GM19043 (cell line): ENCODE measurements around the gene LPCAT2.

Source experiments
- ATAC-seq: cut with Tn5 transposase; IDR thresholded peaks from one replicate; pipeline ENCODE4 v1.9.1; 2021; ENCODE audit warnings: low read depth; ENCODE audit not compliant: unreplicated experiment

The LPCAT2 gene

DNA sequence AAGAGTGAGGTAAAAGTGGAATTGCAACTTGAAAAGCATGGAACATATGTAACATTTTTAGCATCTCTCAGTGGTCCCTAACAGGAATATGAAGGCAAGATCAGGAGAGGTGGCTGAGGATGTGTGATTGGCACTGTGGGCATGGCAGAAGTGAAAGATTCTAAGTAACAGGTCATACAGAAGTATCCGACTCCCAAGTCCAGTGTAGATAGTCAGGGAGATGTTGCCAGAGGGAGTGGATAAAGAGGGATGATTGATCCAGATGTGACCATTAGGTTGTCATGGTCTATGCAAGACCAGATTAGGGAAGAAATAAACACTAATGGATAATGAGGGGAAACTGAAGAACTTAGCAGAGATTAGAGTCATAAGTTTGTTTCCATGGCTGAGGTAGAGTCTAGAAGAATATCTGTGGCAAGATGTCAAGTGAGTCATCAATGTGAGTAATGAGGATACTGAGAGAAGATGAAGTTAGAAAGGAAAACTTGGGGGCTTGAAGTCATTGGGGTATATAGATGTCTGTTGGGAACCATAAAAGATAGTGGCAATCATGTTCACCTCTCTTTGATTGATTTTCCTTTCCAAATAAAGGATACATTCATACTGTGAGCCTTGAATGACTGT is 33.7 kb downstream of the LPCAT2 start:
- no peak for ATAC-seq

DNA sequence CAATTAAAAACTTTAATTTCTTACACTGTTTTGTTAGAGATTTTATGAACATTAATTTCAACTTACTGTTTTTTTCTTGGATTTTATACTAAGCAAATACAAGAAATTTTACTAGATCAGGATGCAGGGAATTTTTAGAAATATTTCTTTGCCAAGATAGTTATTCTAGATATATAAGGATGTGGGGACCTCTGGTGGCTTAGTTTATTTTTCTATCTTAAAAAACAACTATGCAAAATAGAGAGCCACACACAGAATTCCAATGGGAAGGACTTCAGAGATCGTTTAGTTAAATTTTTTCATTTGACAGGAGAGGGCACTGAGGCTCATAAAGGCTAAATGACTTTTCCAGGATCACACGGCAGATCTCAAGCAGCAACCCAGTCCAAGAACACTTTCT is 34.6 kb downstream of the LPCAT2 start:
- ATAC-seq, result no peak

DNA sequence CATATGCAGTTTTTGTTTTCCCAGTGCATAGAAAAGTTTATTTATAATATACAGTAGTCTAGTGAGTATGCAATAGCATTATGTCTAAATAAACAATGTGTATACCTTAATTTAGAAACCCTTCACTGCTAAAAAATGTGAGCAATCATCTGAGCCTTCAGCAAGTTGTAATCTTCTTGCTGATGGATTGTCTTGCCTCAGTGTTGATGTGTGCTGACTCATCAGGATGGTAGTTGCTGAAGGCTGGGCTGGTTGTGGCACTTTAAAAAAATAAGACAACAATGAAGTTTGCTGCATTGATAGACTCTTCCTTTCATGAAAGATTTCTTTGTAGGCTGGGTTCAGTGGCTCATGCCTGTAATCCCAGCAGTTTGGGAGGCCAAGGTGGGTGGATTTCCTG is 43.7 kb downstream of the LPCAT2 start:
- ATAC-seq, result no peak

DNA sequence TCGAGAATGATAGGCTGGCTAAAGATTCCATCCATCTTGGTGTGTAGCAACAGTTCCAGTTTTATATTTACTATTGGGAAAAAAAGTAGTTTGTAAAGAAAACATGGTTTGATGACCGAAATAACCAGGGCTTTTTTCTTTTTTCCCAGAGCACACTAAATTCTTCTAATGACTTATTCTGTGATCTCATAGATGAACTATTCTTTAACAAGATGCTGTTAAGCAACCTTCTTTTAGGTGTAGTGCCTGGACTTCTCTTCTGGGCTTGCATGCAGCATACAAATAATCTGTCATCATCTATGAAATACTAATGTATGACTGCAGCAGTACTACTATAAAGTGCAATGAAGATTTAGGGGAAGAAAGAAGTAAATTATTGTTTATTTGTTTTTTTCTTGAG is 46.6 kb downstream of the LPCAT2 start:
- ATAC-seq, result no peak

DNA sequence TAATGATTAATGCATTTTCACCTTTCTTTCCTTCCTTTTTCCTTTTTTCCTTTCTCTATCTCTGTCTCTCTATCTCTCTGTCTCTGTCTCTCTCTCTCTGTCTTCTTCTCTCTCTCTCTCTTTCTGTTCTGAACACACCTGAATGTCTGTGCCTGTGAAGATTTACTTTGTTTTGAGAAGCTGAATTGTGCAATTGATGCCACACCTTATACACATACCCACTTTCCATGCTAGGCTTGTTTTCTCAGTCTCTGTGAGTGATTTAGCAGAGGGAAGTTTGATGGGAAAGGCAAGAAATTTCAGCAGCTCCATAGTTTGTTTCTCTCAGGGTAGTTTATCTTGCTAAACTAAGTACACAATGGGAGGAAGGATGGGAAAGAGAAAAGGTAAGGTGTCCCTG is 48.3 kb downstream of the LPCAT2 start:
- no peak for ATAC-seq

DNA sequence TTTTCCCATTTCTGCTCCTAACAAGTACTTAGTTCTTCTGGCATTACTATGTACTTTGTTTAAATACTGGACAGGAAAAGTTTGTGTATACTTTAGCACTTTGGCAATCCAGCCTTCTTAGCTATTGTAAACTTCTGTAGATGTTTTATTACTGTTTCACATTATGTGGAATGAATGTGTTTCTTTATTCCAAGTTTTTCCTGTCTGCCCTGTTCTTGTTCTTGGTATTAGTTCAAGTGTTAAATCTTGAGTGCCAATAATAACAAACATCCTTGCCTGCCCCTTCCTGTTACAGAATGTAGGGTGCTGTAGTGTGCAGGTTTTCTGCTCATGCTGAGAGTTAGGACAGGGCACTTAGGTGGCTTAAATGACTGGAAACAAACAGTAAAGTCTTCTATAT is 50.4 kb downstream of the LPCAT2 start:
- ATAC-seq, result no peak

DNA sequence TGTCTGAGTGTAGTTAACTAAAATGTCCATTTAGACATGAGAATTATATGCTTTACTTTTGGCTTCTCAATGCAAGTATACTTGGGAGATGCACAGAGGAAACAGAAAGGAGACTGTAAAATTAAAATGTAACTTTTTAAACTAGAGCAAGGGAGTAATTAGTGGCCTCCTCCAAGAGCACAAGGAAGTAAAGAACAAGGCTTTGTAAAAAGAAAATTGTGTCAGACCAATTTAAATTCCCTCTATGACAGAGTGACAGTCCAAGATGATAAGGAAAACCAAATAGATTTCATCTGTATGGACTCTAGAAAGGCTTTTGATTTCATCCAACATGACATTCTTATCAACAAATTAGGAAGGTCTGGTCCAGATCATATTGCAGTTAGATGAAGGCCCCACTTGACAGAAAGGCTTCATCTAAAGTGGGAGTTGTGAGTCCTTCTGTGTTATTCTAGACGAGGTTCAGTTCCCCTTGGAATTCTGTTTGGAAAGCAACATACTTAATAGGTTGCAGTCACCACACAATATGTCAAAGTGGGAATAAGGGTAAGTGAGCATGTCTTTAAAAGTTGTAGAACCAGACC is 51.2 kb downstream of the LPCAT2 start:
- no peak for ATAC-seq

DNA sequence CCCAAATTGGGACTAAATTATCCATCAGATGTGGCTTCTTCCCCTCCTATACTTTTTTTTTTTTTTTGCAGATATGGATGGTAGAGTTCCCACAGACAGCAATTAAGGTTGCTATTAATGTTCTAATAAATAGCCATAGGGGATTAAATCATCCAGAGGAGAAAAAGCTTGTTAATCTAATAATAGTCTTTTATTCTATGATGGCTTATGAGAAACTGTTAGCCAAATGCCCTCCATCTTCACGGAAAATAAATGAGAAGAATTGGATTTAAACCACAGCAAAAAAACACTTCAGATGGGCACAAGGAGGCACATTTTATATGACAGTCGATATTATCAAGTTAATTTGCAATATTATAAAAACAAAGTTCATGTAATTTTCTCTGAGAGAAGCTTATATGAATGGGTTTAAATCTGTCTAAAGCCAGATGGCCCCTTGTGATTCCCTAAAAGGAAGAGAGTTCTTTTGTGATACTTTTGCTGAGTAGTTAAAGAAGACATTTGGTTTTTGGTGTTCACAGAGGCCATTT is 52.5 kb downstream of the LPCAT2 start:
- no peak for ATAC-seq

DNA sequence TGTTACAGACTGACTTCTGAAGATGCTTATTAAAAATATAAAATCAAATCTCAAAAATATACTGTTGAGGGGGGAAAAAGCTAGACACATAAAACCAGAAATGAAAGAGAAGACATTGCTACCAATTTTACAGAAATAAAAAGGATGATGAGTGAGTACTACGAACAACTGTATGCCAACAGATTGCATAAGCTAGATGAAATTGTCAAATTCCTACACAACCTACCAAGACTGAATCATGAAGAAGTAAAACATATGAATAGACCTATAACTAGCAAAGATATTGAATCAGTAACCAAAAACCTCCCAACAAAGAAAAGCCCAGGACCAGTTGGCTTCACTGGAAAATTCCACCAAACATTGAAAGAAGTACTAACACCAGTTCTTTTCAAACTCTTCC is 54.1 kb downstream of the LPCAT2 start:
- ATAC-seq, result no peak

DNA sequence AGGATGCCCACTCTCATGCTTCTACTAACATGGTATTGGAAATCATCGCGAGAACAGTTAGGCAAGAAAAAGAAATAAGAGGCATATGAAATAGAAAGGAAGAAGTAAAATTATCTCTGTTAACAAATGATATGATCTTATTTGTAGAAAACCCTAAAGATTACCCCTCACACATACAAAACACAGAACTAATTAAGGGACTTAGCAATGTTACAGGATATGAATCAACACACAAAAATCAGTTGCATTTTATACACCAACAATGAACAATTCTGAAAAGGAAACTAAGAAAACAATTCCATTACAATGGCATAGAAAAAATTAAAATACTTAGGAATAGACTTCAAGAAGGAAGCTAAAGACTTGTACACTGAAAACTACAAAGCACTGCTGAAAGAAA is 54.9 kb downstream of the LPCAT2 start:
- no peak for ATAC-seq

DNA sequence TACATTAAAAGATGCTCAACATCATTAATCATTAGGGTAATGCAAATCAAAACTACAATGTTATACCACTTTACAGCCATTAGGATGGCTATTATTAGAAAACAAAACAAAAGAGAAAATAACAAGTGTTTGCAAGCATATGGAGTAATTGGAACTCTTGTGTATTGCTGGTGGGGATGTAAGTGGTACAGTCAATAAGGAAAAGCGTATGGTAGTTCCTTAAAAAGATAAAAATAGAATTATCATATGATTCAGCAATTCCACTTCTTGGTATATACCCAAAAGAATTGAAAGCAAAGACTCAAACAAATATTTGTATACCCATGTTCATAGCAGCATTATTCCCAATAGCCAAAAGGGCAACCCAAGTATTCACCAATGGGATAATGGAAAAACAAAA is 56.2 kb downstream of the LPCAT2 start:
- ATAC-seq, result no peak

DNA sequence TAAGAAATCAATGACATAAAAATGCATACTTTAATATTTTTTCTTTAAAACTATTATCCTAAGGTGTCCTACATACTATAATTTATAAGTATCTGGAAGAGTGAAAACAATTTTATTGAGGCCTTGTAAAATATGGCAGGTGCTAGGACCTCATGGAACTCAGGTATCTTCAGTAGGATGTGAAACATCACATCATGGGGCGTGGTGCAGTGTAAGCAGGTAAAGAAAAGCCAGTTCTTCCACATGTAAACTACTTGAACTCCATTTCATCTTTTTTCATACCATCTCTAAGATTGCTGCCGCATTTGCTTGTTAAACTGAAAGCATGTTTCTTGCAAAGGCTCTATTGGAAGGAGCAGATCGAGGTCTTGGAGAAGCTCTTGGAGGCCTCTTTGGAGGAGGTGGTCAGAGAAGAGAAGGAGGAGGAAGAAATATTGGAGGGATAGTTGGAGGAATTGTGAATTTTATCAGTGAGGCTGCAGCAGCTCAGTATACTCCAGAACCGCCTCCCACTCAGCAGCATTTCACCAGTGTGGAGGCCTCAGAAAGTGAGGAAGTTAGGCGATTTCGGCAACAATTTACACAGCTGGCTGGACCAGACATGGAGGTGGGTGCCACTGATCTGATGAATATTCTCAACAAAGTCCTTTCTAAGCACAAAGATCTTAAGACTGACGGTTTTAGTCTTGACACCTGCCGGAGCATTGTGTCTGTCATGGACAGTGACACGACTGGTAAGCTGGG is 57.7 kb downstream of the LPCAT2 start, which contains the start of gene CAPNS2:
CAPNS2 (plus strand) TSS at position 253 of the 744 bp plus-strand sequence; CDS start at position 326, 73 bp downstream.
- ATAC-seq, result no peak

DNA sequence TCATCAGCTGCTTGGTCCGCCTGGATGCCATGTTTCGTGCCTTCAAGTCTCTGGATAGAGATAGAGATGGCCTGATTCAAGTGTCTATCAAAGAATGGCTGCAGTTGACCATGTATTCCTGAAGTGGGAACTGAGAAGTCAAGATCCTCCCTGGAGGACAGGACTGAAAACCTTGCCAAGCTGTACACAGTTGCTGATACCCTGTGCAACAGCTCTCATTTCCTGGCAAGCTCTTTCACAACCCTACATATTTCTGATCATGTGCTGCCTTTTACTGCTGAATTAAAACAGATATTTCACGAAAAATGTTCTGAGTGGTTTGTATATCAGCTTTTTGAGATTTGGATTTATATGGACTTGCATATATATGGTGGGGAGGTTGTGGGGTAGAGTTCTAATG is 58.5 kb downstream of the LPCAT2 start:
- no peak for ATAC-seq

DNA sequence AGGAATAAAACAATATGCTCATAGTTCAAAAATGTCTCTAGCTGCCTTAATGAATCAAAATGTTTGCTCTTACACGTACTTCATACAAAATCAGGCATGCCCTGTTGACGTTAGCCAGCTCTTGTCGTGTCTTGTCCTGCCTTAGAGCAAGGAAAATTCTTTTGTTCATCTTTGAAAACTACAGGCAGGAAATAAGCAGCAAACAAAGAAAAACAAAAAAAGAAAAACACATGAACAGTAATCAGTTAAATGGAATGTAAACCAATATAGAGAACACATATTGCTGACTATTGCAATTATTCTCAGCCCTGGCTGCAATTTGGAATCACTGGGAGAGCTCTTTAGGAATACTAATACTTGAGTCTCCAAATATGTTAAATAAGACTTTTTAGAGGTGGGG is 59.3 kb downstream of the LPCAT2 start:
- ATAC-seq, result no peak

DNA sequence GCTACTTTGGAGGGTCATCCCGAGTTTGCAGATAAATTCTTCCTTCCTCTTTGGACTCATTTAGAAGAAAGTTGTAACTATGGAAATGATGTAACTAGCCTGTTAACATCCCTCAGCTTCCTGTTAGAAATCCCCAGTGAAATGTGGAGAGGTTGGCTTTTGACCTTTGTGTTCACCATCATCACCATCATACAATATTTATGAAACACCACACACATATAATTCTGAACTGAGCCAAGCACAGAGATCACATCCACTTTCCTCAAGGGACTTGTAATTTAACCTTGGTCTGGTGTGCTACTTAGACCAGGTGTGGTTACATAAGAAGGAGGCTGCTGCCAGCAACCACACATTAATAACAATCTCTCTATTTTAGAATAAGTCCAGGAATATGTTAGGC is 60.2 kb downstream of the LPCAT2 start:
- ATAC-seq, result no peak

DNA sequence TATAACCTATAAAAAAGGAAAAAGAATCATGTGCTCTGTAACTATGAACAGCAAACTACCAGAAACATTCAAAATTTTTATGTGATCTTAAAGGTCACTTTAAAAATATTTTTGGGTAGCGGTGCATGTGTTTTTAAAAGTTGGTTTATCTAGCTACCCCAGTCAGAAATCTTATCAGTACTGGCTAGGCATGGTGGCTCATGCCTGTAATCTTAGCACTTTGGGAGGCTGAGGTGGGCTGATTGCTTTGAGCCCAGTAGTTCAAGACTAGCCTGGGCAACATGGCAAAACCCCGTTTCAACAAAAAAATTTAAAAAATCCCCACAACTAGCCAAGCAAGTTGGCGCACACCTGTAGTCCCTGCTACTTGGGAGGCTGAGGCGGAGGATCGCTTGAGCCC is 61.3 kb downstream of the LPCAT2 start:
- no peak for ATAC-seq

DNA sequence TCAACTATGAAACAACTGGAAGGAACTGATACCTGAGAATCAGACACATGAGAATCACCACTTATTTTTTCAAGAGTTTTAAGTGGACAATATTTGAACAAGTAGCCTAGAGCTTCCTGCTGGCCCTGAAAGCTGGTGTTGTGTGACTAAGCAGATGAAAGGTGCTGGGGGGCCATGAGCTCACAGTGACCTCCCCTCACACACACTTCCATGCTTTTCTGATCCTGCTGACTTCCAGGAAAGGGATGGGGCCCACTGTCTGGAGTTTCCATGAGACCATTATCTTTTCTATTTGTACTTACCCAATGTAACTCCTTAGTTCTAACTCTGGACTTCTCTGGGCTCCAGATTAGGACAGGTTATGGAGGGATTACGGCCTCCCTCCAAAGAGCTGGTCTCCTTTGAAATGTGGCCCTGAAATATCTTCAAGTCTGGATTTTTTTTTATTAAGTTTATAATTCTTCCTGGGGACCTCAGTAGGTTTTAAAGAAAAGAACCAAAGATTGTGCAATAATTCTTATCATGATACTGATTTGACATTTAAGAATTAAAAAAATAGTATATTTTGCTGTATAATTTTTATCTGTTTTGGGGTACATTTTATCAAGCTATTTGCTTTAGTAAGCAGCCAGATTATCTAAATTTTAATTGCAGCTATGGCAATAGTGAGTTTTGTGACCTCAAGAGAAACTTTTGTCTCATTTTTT is 62.5 kb downstream of the LPCAT2 start:
- ATAC-seq, result no peak

DNA sequence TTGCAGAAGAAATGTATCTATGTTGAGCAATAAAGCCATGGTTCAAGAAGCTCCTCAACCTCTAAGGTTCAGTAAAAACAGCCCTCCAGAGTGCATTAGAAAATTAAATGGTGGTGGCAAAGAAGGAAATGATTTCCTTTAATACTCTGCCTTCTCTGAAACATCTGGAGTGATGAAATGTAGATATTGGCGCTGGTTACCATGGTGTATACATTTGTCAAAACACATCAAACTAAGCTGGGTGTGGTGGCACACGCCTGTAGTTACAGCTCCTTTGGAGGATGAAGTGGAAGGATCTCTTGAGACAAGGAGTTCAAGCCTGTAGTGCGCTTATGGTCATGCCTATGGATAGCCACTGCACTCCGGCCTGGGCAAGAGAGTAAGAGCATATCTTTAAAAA is 63.6 kb downstream of the LPCAT2 start:
- ATAC-seq, result no peak

DNA sequence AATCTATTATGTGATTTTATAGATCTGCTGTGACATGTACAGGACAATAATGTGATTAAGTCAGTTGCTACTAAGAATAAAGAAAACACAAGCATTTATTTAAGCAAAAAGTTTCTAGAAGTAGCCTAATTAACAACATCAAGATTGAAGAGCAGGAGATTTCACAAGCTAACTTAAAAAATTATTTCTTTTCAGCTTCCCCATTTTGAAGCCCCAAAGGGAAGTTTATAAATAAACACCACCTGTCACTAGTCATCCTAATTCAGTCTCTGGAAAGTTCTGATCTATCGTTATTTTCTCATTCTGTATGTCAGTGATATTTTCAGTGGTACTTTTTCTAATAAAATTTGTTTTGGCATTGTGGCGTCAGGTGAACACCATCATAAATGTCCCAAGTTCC is 65.9 kb downstream of the LPCAT2 start:
- ATAC-seq, result no peak

DNA sequence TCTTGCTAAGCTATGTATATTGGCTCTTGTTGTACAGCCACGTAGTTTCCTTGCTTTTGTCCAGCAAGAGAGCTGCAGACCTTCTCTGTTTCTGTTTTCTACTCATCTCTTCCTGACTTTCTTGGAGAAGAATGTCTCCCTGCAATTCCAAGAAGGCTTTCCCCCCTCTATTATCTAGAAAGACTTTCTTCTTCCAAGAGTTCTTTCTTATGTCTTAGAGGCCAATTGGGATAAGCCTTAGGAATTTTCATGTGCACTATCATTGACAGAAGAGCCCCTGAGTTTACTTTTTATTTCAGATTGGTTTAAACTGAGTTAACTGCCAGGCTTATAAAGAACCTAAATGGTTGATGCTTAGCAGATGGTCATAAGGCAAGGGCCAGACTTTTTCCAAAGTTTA is 66.6 kb downstream of the LPCAT2 start:
- ATAC-seq, result no peak

DNA sequence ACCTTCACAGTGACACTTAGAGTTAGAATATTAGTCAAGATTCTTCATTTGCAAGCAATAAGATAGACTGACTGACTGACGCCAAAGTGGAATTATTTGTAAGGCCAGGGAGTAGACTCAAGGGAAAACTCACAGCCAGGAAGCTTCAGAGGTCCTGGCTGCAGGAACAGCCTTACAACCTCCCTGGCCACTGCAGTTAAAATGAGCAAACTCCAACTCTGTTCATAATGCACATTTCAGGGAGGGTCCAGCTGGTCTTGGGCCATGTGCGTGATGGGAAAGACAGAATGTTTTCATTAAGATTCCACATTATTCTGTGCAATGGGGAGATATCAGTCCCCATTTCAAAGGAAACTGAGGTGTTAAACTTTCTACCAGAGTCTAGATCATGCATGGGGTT is 67.5 kb downstream of the LPCAT2 start:
- no peak for ATAC-seq
